CD4-positive, CD25-positive, alpha-beta regulatory T cell (primary cell): ENCODE measurements around the gene OGDH. TPM values are rescaled to one million over a fixed set of nuclear protein-coding genes. Genes with fewer than 3 reads are reported as not detected.
"Not testable (repeated sequence)": the region's sequence is repeated elsewhere in the genome, so short reads cannot be mapped to it uniquely, and the experiment has no call there.

Source experiments
- ATAC-seq, 2 donors: fragments of 150-1000 bp; cut with Tn5 transposase; one replicate each; pipeline ENCODE4 v1.10.0; 2021; ENCODE audit warnings: low read depth in 2 of 2, moderate number of reproducible peaks in 2 of 2, moderate library complexity in 1 of 2
- DNase-seq, 3 donors: peaks; one replicate each; pipeline versions ENCODE4 v3.0.0 to v3.0.0-alpha.2; 2012 to 2022; ENCODE audit warnings: mixed read lengths in 1 of 3
- H3K27ac ChIP-seq: one replicate; pipeline ENCODE4 v1.7.0; 2013; ENCODE audit warnings: mild to moderate bottlenecking, low read length; ENCODE audit not compliant: insufficient read depth, poor library complexity, severe bottlenecking
- H3K27me3 ChIP-seq: one replicate; pipeline ENCODE4 v1.7.0; 2013; ENCODE audit warnings: low read length; ENCODE audit not compliant: control insufficient read depth, insufficient read depth
- H3K36me3 ChIP-seq: one replicate; pipeline ENCODE4 v1.7.0; 2013; ENCODE audit warnings: mild to moderate bottlenecking, low read length, moderate library complexity; ENCODE audit not compliant: control insufficient read depth, insufficient read depth
- H3K4me1 ChIP-seq: 2 replicates; pipeline ENCODE4 v1.7.0; 2013; ENCODE audit warnings: mild to moderate bottlenecking, low read length; ENCODE audit not compliant: insufficient read depth, control insufficient read depth, poor library complexity, severe bottlenecking
- H3K4me3 ChIP-seq: one replicate; pipeline ENCODE4 v1.7.0; 2013; ENCODE audit warnings: low read depth, mild to moderate bottlenecking, low read length, moderate library complexity
- H3K9me3 ChIP-seq, 2 experiments: 1 replicate in 1 of 2; 2 replicates in 1 of 2; pipeline ENCODE4 v1.7.0; 2013; ENCODE audit warnings: low read length in 2 of 2, mild to moderate bottlenecking in 1 of 2, moderate library complexity in 1 of 2; ENCODE audit not compliant: control insufficient read depth in 2 of 2
- H3K27ac Mint-ChIP-seq, 3 donors: one replicate each; pipeline ENCODE4 v1.8.0; 2020 to 2022; ENCODE audit warnings: mild to moderate bottlenecking in 3 of 3, mixed read lengths in 3 of 3, moderate library complexity in 2 of 3
- H3K27me3 Mint-ChIP-seq: one replicate; pipeline ENCODE4 v1.8.0; 2022; ENCODE audit warnings: mild to moderate bottlenecking, mixed read lengths
- H3K36me3 Mint-ChIP-seq: one replicate; pipeline ENCODE4 v1.8.0; 2020; ENCODE audit warnings: mixed read lengths
- H3K4me1 Mint-ChIP-seq, 4 donors: one replicate each; pipeline ENCODE4 v1.8.0; 2020 to 2022; ENCODE audit warnings: mixed read lengths in 4 of 4, mild to moderate bottlenecking in 1 of 4
- H3K4me3 Mint-ChIP-seq, 4 donors: one replicate each; pipeline ENCODE4 v1.8.0; 2020 to 2022; ENCODE audit warnings: mild to moderate bottlenecking in 4 of 4, mixed read lengths in 4 of 4, moderate library complexity in 3 of 4
- H3K9me3 Mint-ChIP-seq, 7 donors: one replicate each; pipeline ENCODE4 v1.8.0; 2020 to 2022; ENCODE audit warnings: mixed read lengths in 7 of 7, mild to moderate bottlenecking in 3 of 7, moderate library complexity in 2 of 7
- polyA plus RNA-seq, 4 donors: library from polyadenylated mRNA; unstranded; fragments of 300-500 nt; fragmentation: Illumina TruSeq; gene quantifications; one replicate each; pipeline ENCODE4 v1.2.3, GENCODE V29; 2021
- total RNA-seq: library from RNA; stranded (reverse); gene quantifications from one replicate; pipeline ENCODE4 v1.2.3, GENCODE V29; 2022

OGDH gene
- total and polyA plus RNA-seq, 5 donors from 2014 or later = 56.4 to 157 (median 88.0) TPM

- peaks cover 0 to 1% (median 0%) of the 10 kb centered on the region in 7 donors for H3K9me3 Mint-ChIP-seq
- Histone ChIP-seq H3K27me3 (no peaks in the 10 kb centered on the region), H3K4me3 (no peak overlapping the region), H3K9me3 (no peaks in the 10 kb centered on the region), H3K36me3 (peaks cover 7% of the 10 kb centered on the region), H3K4me1 (peaks cover 7% of the 10 kb centered on the region), H3K27ac (no peak overlapping the region)
- no peaks in the 10 kb centered on the region for H3K27me3 Mint-ChIP-seq
- no peak for ATAC-seq
- peaks cover 9% of the 10 kb centered on the region for H3K36me3 Mint-ChIP-seq
- peak overlapping the region in 1 of 3 donors; percentile 65 for H3K27ac Mint-ChIP-seq
- no peak for DNase-seq
- peak overlapping the region in 2 of 4 donors; percentile 22 to 51 for H3K4me3 Mint-ChIP-seq
- peaks cover 0 to 21% (median 10%) of the 10 kb centered on the region in 4 donors for H3K4me1 Mint-ChIP-seq
Measured at GRCh38 chr7:44713680-44714335, 107.4 kb downstream of the OGDH start.

- peak overlapping the region in 1 of 3 donors; percentile 32 for H3K27ac Mint-ChIP-seq
- peaks cover 3% of the 10 kb centered on the region for H3K27me3 Mint-ChIP-seq
- H3K36me3 Mint-ChIP-seq = no peaks in the 10 kb centered on the region
Measured at GRCh38 chr7:44716205-44716604, 109.8 kb downstream of the OGDH start.

GRCh38 chr7:44720301-44720700 lies 113.9 kb downstream of the OGDH start:
- H3K4me3 ChIP-seq = no peak overlapping the region

More at GRCh38 chr7:44716205-44716604, 109.8 kb downstream of the OGDH start:
- Mint-ChIP-seq H3K4me1 (peaks cover 0 to 15% (median 9%) of the 10 kb centered on the region in 4 donors), H3K9me3 (peaks cover 0 to 2% (median 0%) of the 10 kb centered on the region in 7 donors), H3K4me3 (no peak overlapping the region)
- Histone ChIP-seq H3K9me3 (peaks cover 0 to 5% of the 10 kb centered on the region in 2 experiments), H3K4me3 (no peak overlapping the region), H3K27me3 (no peaks in the 10 kb centered on the region), H3K27ac (no peak overlapping the region), H3K36me3 (no peaks in the 10 kb centered on the region), H3K4me1 (peaks cover 7% of the 10 kb centered on the region)
- no peak for ATAC-seq
- no peak for DNase-seq

GRCh38 chr7:44724276-44724675 lies 117.8 kb downstream of the OGDH start:
- no peak for ATAC-seq
- H3K4me3 ChIP-seq = no peak overlapping the region
- H3K27ac ChIP-seq = no peak overlapping the region
- H3K36me3 Mint-ChIP-seq = peaks cover 3% of the 10 kb centered on the region
- H3K9me3 ChIP-seq = peaks cover 0 to 5% of the 10 kb centered on the region in 2 experiments
- no peak overlapping the region for H3K4me3 Mint-ChIP-seq
- no peaks in the 10 kb centered on the region for H3K36me3 ChIP-seq
- H3K27me3 Mint-ChIP-seq = peaks cover 10% of the 10 kb centered on the region
- peaks cover 0 to 4% (median 0%) of the 10 kb centered on the region in 4 donors for H3K4me1 Mint-ChIP-seq
- no peaks in the 10 kb centered on the region for H3K27me3 ChIP-seq
- peaks cover 0 to 5% (median 0%) of the 10 kb centered on the region in 7 donors for H3K9me3 Mint-ChIP-seq
- DNase-seq = no peak
- H3K4me1 ChIP-seq = no peaks in the 10 kb centered on the region
- no peak overlapping the region for H3K27ac Mint-ChIP-seq

More at GRCh38 chr7:44720301-44720700, 113.9 kb downstream of the OGDH start:
- H3K27me3 ChIP-seq = no peaks in the 10 kb centered on the region
- no peak for DNase-seq
- H3K27me3 Mint-ChIP-seq = peaks cover 5% of the 10 kb centered on the region
- no peaks in the 10 kb centered on the region for H3K36me3 Mint-ChIP-seq
- ATAC-seq = no peak
- no peak overlapping the region for H3K4me3 Mint-ChIP-seq
- H3K36me3 ChIP-seq = no peaks in the 10 kb centered on the region
- no peak overlapping the region for H3K27ac Mint-ChIP-seq
- no peaks in the 10 kb centered on the region for H3K4me1 ChIP-seq
- H3K27ac ChIP-seq = no peak overlapping the region
- H3K9me3 ChIP-seq = peaks cover 0 to 5% of the 10 kb centered on the region in 2 experiments
- H3K9me3 Mint-ChIP-seq = peaks cover 0 to 5% (median 0%) of the 10 kb centered on the region in 7 donors
- H3K4me1 Mint-ChIP-seq = no peaks in the 10 kb centered on the region

- not testable (repeated sequence) for H3K4me3 ChIP-seq, H3K4me1 Mint-ChIP-seq, H3K9me3 ChIP-seq
Measured at GRCh38 chr7:44726250-44726649, 119.8 kb downstream of the OGDH start.

GRCh38 chr7:44727158-44727936 lies 120.9 kb downstream of the OGDH start:
- DNase-seq (no peak), ATAC-seq (no peak)
- H3K27me3 Mint-ChIP-seq = peaks cover 9% of the 10 kb centered on the region
- Histone ChIP-seq H3K4me1 (no peaks in the 10 kb centered on the region), H3K9me3 (no peaks in the 10 kb centered on the region), H3K27ac (no peak overlapping the region), H3K4me3 (no peak overlapping the region), H3K36me3 (no peaks in the 10 kb centered on the region), H3K27me3 (no peaks in the 10 kb centered on the region)
- peaks cover 0 to 2% (median 0%) of the 10 kb centered on the region in 7 donors for H3K9me3 Mint-ChIP-seq
- H3K36me3 Mint-ChIP-seq = peaks cover 3% of the 10 kb centered on the region
- peak overlapping the region in 1 of 3 donors; percentile 10 for H3K27ac Mint-ChIP-seq
- H3K4me1 Mint-ChIP-seq = peaks cover 0 to 4% (median 1%) of the 10 kb centered on the region in 4 donors
- H3K4me3 Mint-ChIP-seq = no peak overlapping the region

More at GRCh38 chr7:44726250-44726649, 119.8 kb downstream of the OGDH start:
- not testable (repeated sequence) for H3K27ac ChIP-seq, H3K9me3 Mint-ChIP-seq, DNase-seq, H3K4me3 Mint-ChIP-seq, ATAC-seq, H3K4me1 ChIP-seq, H3K27me3 Mint-ChIP-seq, H3K27me3 ChIP-seq, H3K27ac Mint-ChIP-seq, H3K36me3 ChIP-seq, H3K36me3 Mint-ChIP-seq

- H3K27me3 Mint-ChIP-seq = peaks cover 9% of the 10 kb centered on the region
- peaks cover 3% of the 10 kb centered on the region for H3K36me3 Mint-ChIP-seq
- H3K4me1 Mint-ChIP-seq = peaks cover 0 to 4% (median 1%) of the 10 kb centered on the region in 4 donors
- no peaks in the 10 kb centered on the region for H3K4me1 ChIP-seq
- no peak for DNase-seq
- H3K4me3 ChIP-seq = no peak overlapping the region
- no peaks in the 10 kb centered on the region for H3K36me3 ChIP-seq
- H3K4me3 Mint-ChIP-seq = no peak overlapping the region
- H3K27ac ChIP-seq = no peak overlapping the region
- no peak overlapping the region for H3K27ac Mint-ChIP-seq
- H3K27me3 ChIP-seq = no peaks in the 10 kb centered on the region
- H3K9me3 ChIP-seq = no peaks in the 10 kb centered on the region
- no peak for ATAC-seq
- peaks cover 0 to 2% (median 0%) of the 10 kb centered on the region in 7 donors for H3K9me3 Mint-ChIP-seq
Measured at GRCh38 chr7:44727937-44728262, 121.5 kb downstream of the OGDH start.
